OCI-M2 (cell line): ENCODE measurements around the gene HELZ.

ENCODE experiments used
- DNase-seq: peaks from one replicate; lab custom pipeline; 2025; ENCODE audit not compliant: unreplicated experiment; lab: John Stamatoyannopoulos, UW

The HELZ gene

DNA sequence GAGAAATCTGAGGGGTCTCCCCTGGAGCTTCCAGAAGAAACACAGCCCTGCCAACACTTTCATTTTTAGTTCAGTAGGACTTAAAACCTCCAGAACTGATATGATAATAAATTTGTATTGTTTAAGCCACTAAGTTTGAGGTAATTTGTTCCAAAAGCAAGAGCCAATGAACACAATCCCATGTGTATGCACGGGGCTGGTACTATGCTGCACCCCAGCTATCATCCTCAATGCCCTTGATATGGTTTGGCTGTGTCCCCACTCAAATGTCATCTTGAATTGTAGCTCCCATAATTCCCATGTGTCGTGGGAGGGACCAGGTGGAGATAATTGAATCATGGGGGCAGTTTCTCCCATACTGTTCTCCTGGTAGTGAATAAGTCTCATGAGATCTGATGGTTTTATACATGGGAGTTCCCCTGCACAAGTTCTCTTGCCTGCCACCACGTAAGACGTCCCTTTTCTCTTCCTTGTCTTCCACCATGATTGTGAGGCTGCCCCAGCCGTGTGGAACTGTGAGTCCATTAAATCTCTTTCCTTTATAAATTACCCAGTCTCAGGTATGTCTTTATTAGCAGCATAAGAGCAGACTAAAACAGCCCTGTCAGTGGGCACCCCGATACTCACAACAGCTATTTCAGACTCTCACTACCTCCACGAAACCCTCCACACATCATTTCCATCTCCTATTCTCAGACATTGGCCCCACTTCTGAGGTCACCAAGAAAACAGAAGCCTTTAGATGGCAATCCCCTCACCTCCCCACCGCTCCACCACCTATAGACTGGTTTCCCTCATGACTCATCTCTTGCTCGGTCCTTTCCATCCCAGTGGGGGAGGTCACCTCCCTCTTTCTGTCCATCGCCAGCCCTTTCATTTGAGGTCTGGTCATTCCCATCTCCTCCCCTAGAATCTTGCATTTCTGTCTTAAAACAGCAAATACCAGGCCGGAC is 209.6 kb downstream of the HELZ start:
- no peak for DNase-seq

DNA sequence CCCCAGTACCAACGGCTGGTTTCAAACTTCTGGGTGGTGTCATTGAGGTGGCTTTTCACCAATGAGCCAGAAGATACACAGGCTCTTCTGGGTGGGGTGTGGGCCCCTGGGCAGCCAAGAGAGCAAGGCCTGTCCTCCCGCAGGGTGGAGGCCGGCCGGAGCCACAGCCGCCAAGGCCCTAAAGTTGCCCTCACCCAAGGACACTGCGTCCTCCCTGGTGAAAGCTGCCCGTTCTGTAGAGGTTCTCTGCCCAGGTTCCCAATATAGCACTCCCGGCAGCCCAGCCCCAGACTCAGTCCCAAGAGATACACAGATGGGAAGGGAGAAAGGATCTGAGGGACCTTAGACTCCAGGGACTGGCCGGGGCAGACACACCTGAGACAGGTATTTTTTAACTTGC is 211.4 kb downstream of the HELZ start:
- no peak for DNase-seq

DNA sequence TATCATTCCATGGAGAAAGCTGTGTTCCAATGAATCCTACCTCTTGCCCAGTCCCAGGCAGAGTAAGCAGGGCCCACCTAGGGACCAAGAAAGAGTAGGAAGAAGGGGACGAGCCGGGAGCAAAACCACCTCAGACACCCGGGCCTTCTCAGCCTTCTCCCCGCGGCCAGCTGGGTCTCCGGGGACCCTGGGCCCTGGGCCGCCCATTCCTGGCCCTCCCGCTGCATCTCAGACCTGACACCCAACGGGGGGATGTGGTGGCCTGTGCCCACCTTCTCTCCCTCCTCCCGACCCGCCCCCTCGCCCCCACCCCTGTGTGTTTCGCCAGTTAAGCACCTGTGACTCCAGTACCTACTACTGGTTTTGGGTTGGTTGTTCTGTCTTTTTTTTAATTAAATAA is 212.0 kb downstream of the HELZ start:
- no peak for DNase-seq

DNA sequence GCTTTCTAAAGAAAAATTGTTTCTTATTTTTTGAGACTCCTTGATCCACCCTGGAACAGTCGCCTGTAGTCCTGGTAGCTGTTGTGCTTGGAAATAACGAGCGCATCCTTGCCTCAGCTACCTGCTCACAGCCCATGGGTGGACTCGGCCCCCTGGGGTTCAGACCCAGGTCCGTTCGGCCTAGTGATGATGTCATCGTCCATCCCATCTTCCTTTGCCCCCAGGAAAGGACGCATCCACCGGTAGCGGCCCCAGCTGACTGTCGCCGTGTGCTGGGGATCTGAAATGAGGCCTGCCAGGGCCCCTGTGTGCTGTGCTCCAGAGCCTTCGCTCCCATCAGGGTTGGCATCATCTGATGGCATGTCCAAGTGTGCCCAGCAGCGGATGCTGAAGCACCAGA is 212.6 kb downstream of the HELZ start:
- no peak for DNase-seq

DNA sequence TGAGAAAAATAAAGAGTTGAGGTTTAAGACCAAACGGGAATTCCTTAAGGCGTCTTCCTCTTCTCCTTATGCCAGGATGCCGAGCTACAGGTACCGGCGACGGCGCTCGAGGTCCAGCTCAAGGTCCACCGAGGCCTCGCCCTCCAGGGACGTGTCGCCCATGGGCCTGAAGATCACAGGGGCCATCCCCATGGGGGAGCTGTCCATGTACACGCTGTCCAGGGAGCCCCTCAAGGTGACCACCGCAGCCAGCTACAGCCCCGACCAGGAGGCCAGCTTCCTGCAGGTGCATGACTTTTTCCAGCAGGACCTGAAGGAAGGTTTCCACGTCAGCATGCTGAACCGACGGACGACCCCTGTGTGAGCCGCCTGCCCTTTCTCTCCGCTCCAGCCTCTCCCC is 214.4 kb downstream of the HELZ start:
- no peak for DNase-seq

DNA sequence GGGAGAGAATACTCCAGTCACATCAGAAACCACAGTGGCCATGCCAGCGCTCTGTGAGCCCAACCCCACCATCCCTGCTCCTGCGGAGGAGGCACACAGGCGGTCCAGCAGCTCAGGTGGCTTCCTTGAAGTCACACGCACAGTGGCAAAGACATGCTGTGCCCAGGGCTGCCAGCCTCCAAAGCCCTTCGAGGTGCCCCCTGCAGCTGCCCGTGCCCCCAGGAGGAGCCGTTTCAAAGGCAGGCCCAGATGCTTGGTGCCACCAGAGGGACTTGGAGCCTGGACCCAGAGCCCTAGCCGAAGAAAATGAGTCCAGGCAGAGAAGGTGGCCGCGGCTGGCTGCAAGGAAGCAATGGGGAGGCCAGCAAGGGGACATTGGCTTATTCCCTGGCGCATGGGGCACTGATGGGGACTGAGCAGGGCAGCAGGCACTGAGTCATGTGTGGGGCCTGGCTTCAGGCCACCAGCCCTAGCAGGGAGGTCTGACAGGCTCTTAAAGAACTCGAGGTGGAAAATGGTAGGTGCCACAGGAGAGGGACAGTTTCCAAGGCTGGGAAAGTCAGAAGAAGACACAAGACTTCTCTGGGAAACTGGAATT is 217.9 kb downstream of the HELZ start:
- no peak for DNase-seq

DNA sequence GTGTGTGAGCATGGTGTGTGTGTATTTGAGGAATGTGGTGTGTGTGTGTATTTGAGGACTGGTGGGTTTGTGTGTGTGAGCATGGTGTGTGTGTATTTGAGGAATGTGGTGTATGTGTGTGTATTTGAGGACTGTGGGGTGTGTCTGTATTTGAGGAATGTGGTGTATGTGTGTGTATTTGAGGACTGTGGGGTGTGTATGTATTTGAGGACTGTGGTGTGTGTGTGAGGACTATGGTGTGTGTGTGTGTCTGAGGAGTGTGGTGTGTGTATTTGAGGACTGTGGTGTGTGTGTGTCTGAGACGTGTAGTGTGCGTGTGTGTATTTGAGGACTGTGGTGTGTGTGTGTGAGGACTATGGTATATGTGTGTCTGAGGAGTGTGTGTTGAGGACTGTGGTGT is 218.7 kb downstream of the HELZ start:
- no peak for DNase-seq

DNA sequence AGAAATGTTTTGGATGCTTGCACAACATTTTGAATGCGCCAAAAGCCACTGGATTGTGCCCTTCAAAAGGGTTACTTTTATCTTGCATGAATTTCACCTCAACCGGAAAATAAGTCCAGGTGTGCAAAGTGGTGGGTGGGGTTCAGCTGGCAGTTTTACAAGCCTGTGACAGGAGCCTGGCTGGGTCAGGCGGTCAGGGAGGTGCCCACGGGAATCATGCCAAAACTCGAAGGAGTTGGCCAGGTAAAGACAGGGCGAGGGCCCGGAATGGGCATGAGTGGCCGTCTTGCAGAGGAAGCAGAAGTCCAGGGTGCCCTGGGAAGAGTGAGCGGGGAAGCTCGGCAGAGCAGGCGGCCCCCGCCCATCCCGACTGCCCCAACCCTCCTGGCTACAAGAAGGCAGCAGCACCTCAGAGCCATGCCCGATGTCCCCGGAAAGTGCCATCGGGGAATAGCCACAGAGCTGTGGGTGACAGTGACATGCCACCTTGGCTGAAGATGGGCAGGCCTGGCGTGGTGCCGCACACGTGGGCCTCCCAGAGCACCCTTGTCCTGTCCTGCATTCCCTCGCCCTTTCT is 219.7 kb downstream of the HELZ start:
- no peak for DNase-seq

DNA sequence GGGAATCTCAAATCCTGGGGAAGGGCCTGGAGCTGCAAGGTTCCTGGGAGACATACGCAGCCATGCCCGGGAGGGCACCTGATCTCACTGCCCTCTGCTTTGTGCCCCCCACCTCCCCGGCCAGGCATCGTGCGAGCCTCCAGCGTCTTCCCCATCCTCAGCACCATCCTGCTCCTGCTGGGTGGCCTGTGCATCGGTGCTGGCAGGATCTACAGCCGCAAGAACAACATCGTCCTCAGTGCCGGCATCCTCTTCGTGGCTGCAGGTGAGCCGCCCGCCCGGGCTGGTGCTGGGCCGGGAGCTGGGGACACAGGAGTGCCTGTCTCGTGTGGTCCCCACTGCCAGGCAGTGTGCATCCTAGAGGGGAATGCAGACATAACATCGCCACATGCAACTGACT is 220.3 kb downstream of the HELZ start:
- DNase-seq = no peak

DNA sequence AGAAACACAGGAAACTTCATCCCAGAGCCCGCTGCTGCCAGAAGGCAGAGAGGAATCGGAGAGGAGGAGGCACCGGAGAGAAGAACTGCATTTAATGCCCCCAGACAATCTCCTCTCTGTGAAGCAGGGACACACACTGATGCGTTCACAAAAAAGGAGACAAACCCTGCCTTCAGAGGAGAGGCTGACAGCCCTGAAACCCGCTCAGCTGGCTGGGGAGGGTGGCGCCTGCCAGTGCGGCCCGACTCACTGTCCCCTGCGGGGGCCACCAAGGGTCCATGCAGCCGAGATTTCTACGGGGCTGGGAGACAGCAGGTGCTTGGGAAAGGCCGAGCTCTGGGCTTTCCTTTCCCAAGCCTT is 222.6 kb downstream of the HELZ start:
- no peak for DNase-seq

DNA sequence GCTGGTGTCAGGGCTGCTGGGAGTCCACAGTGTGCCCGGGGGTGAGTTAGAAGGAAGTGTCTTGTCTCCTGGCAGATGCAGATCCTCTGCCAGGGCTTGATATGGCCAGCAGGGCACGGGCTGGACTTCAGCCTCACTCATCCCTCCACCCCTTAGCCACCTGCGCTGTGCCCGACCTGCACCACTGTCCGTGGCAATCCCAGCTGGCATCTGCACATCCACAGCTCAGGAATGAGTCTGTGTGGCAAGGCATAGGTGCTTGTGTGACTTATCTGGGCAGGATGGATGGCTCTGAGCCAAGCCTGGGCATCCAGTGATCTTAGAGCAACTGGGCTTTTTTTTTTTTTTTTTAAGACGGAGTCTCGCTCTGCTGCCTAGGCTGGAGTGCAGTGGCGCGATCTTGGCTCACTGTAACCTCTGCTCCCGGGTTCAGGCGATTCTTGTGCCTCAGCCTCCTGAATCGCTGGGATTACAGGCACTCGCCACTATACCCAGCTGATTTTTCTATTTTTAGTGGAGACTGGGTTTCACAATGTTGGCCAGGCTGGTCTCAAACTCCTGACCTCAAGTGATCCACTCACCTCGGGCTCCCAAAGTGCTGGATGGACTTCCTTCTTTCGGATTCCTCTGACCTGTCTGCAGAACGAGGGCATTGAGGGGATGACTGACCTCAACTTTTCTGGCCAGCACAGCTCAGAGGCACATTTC is 223.1 kb downstream of the HELZ start:
- no peak for DNase-seq

DNA sequence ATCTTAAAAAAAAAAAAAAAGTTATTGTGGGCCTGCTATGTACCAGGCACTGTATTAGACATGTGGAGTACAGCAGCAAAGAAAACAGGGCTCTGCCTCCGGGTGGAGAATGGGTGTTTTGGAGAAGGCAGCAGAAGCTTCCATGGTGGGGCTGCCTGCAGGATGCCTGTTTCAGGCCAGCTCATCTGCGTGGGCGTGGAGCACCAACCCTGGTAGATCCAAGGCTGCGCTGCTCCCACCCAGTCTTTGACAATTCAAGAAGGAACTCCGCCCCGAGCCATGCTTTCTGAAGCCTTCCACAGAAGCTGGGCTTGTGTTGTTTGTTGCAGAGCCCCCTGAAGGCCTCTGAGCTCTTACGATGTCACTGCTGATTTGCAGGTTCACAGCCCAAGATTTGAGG is 223.8 kb downstream of the HELZ start:
- no peak for DNase-seq
